ENCODE data around the gene MAD1L1. TPM values are rescaled to one million over a fixed set of nuclear protein-coding genes. Genes with fewer than 3 reads are reported as not detected.

MAD1L1 gene
- total RNA-seq, 1 donor from 2014 or later = 57.4 TPM

GRCh38 chr7:1893451-1893850 lies 339.3 kb downstream of the MAD1L1 start:
- Histone ChIP-seq H3K4me3 (ENCODE audit: low read depth, low read length) (no peak overlapping the region), H3K36me3 (ENCODE audit: control insufficient read depth, insufficient read depth, low read length) (peaks cover 3% of the 10 kb centered on the region), H3K27me3 (ENCODE audit: control insufficient read depth, insufficient read depth, low read length) (no peaks in the 10 kb centered on the region)
- TF ChIP-seq CTCF (IDR thresholded peaks at IDR 0.05; ENCODE audit: insufficient read depth, low read length, severe bottlenecking) = no peak
- no peak for DNase-seq (ENCODE audit: low read depth)
- FAIRE-seq = no peak

DNA sequence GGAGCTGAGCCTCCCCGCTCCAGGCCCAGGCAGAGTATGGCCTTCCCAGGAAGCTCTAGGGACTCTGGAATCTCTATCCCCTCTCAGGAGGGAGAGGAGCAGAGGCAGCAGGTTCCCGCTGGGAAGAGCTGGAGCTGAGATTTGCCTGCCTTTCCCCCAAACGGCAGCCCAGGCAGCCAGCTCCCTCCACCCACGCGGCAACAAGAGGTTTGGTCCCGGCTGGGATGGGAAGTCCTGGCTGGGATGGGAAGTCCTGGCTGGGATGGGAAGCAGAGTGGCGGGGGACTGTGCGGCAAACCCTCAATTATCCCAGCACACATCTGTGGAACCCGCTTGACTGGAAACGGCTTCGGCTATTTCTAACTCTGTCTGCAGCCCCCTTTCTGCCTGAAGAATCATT lies 339.7 kb downstream of the MAD1L1 start:
- Histone ChIP-seq H3K27me3 (ENCODE audit: control insufficient read depth, insufficient read depth, low read length) (no peaks in the 10 kb centered on the region), H3K4me3 (ENCODE audit: low read depth, low read length) (no peak overlapping the region), H3K36me3 (ENCODE audit: control insufficient read depth, insufficient read depth, low read length) (peaks cover 3% of the 10 kb centered on the region)
- no peak for FAIRE-seq
- DNase-seq (ENCODE audit: low read depth) = no peak
- TF ChIP-seq CTCF (IDR thresholded peaks at IDR 0.05; ENCODE audit: insufficient read depth, low read length, severe bottlenecking) = no peak

DNA sequence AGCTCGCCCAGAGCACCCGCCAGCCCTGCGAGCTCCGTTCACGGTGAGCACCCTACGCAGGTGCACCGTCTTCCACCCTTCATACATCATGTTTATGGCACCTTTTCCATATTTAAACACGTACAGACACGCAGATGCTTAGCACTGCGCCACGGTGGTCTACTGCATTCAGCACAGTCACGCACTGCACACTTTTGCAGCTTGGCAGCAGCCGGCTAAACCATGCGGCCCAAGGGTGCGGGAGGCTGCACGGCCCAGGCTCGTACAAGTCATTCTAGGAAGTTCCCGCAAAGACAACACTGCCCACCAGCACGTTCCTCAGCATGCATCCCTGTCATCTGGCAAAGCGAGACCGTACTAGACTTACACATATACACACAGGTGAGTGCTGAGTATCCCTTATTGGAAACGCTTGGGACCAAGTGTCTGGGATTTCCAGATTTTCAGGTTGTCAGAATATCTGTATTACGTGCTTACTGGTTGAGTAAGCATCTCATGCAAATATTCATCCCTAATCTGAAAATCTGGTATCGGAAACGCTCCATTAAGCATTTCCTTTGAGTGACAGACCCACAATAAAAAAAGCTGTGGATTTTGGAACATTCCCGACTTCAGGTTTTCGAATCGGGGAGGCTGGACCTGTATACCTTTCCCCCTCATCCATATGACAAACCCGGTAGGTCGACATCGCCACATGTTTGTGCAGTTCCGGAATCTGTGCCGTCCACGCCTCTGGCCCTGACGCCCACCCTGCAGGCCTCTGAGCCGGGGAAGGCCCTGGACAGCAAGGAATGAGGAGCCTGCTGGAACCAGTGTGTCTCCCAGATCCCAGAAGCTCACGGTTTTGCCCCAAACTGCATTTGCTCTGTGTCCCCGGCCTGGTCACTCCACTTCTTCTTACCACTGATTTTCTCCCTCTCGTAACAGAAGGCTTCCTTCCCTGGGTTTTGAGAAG lies 340.5 kb downstream of the MAD1L1 start:
- Histone ChIP-seq H3K4me3 (ENCODE audit: low read depth, low read length) (no peak overlapping the region), H3K36me3 (ENCODE audit: control insufficient read depth, insufficient read depth, low read length) (peaks cover 1% of the 10 kb centered on the region), H3K27me3 (ENCODE audit: control insufficient read depth, insufficient read depth, low read length) (no peaks in the 10 kb centered on the region)
- DNase-seq (ENCODE audit: low read depth) (peak; percentile 38), FAIRE-seq (no peak)
- no peak for TF ChIP-seq CTCF (IDR thresholded peaks at IDR 0.05; ENCODE audit: insufficient read depth, low read length, severe bottlenecking)

GRCh38 chr7:1890289-1891235 lies 342.2 kb downstream of the MAD1L1 start:
- DNase-seq (ENCODE audit: low read depth) (no peak), FAIRE-seq (no peak)
- H3K4me3 ChIP-seq (ENCODE audit: low read depth, low read length) = no peak overlapping the region
- peaks cover 1% of the 10 kb centered on the region for H3K36me3 ChIP-seq (ENCODE audit: control insufficient read depth, insufficient read depth, low read length)
- H3K27me3 ChIP-seq (ENCODE audit: control insufficient read depth, insufficient read depth, low read length) = no peaks in the 10 kb centered on the region
- no peak for TF ChIP-seq CTCF (IDR thresholded peaks at IDR 0.05; ENCODE audit: insufficient read depth, low read length, severe bottlenecking)

- no peak for FAIRE-seq
- Histone ChIP-seq H3K36me3 (ENCODE audit: control insufficient read depth, insufficient read depth, low read length) (peaks cover 1% of the 10 kb centered on the region), H3K27me3 (ENCODE audit: control insufficient read depth, insufficient read depth, low read length) (no peaks in the 10 kb centered on the region), H3K4me3 (ENCODE audit: low read depth, low read length) (no peak overlapping the region)
- DNase-seq (ENCODE audit: low read depth) = peak; percentile 12
- no peak for TF ChIP-seq CTCF (IDR thresholded peaks at IDR 0.05; ENCODE audit: insufficient read depth, low read length, severe bottlenecking)
Observed at GRCh38 chr7:1889556-1890181, 343.1 kb downstream of the MAD1L1 start.

Measured in bronchial epithelial cell (primary cell).